HG02588 (cell line): ENCODE data around the gene LYPD5.
"Not testable (repeated sequence)": the region's sequence is repeated elsewhere in the genome, so short reads cannot be mapped to it uniquely, and the experiment has no call there.

Source experiments
- ATAC-seq: cut with Tn5 transposase; IDR thresholded peaks from one replicate; pipeline ENCODE4 v1.9.1; 2021; ENCODE audit warnings: mild to moderate bottlenecking, moderate library complexity; ENCODE audit not compliant: unreplicated experiment

LYPD5 gene

GRCh38 chr19:43779147-43779819, 23.0 kb downstream of the LYPD5 start:
- no peak for ATAC-seq

- ATAC-seq, result no peak
Measured at GRCh38 chr19:43778651-43779050, 23.6 kb downstream of the LYPD5 start.

GRCh38 chr19:43777163-43777695, 25.0 kb downstream of the LYPD5 start:
- no peak for ATAC-seq

- no peak for ATAC-seq
Measured at GRCh38 chr19:43776286-43776685, 26.0 kb downstream of the LYPD5 start.

GRCh38 chr19:43775299-43775890, 26.9 kb downstream of the LYPD5 start:
- ATAC-seq, result no peak

- ATAC-seq, result not testable (repeated sequence)
Measured at GRCh38 chr19:43774940-43775258, 27.3 kb downstream of the LYPD5 start.

GRCh38 chr19:43774103-43774939, 27.9 kb downstream of the LYPD5 start:
- no peak for ATAC-seq

- ATAC-seq, result no peak
Measured at GRCh38 chr19:43773725-43774102, 28.5 kb downstream of the LYPD5 start.

GRCh38 chr19:43769256-43769655, 33.0 kb downstream of the LYPD5 start:
- ATAC-seq, result no peak

GRCh38 chr19:43768273-43769050, 33.8 kb downstream of the LYPD5 start:
- no peak for ATAC-seq

GRCh38 chr19:43767818-43768217, 34.4 kb downstream of the LYPD5 start:
- ATAC-seq, result no peak

- ATAC-seq, result no peak
Measured at GRCh38 chr19:43767316-43767715, 34.9 kb downstream of the LYPD5 start.

GRCh38 chr19:43766755-43767043, 35.5 kb downstream of the LYPD5 start:
- no peak for ATAC-seq

GRCh38 chr19:43765109-43765876, 37.0 kb downstream of the LYPD5 start:
- peak; percentile 57 for ATAC-seq

- ATAC-seq, result not testable (repeated sequence)
Measured at GRCh38 chr19:43764684-43765083, 37.6 kb downstream of the LYPD5 start.

- ATAC-seq, result no peak
Measured at GRCh38 chr19:43763473-43763939, 38.7 kb downstream of the LYPD5 start.

- no peak for ATAC-seq
Measured at GRCh38 chr19:43762814-43763213, 39.4 kb downstream of the LYPD5 start.

GRCh38 chr19:43760941-43761340, 41.3 kb downstream of the LYPD5 start:
- no peak for ATAC-seq

- no peak for ATAC-seq
Measured at GRCh38 chr19:43759515-43759914, 42.7 kb downstream of the LYPD5 start.

GRCh38 chr19:43755256-43755801, 46.9 kb downstream of the LYPD5 start:
- peak; percentile 20 for ATAC-seq
